SK-N-SH treated with all-trans-retinoic acid at 6 μM for 48 hours (cell line): Measurements from ENCODE around the gene RTN4RL1.

ENCODE experiments used
- ATAC-seq: fragments of 200-7000 bp; cut with Tn5 transposase; 3 replicates; pipeline ENCODE4 v1.9.1; 2020; ENCODE audit warnings: mild to moderate bottlenecking, moderate library complexity
- ARNTL ChIP-seq: fragments of 450-650 bp; formaldehyde crosslinking; IDR thresholded peaks from 2 replicates; pipeline ENCODE4 v1.5.0; 2020; ENCODE audit warnings: low read depth, mild to moderate bottlenecking, moderate library complexity, borderline replicate concordance
- BACH2 ChIP-seq: fragments of 250-450 bp; sonication (Bioruptor Pico); IDR thresholded peaks from 2 replicates; pipeline ENCODE4 v1.9.0; 2021; ENCODE audit warnings: mild to moderate bottlenecking, borderline replicate concordance
- CREB5 ChIP-seq: fragments of 250-450 bp; sonication (Bioruptor Pico); IDR thresholded peaks from 2 replicates; pipeline ENCODE4 v1.5.1; 2020; ENCODE audit warnings: low read depth, mild to moderate bottlenecking, moderate library complexity
- CSDC2 ChIP-seq: fragments of 250-450 bp; sonication (Bioruptor Pico); IDR thresholded peaks from 2 replicates; pipeline ENCODE4 v1.5.0; 2020; ENCODE audit warnings: mild to moderate bottlenecking, moderate library complexity
- ESRRG ChIP-seq: fragments of 250-450 bp; sonication (Bioruptor Pico); IDR thresholded peaks from 2 replicates; pipeline ENCODE4 v1.6.1; 2021; ENCODE audit warnings: mild to moderate bottlenecking
- GLIS3 ChIP-seq: fragments of 250-450 bp; sonication (Bioruptor Pico); IDR thresholded peaks from 2 replicates; pipeline ENCODE4 v1.5.0; 2020; ENCODE audit warnings: mild to moderate bottlenecking, moderate library complexity
- ISL1 ChIP-seq: fragments of 250-450 bp; sonication (Bioruptor Pico); IDR thresholded peaks from 2 replicates; pipeline ENCODE4 v2.1.2; 2022; ENCODE audit warnings: mild to moderate bottlenecking, moderate library complexity
- OSR1 ChIP-seq: fragments of 250-450 bp; sonication (Bioruptor Pico); IDR thresholded peaks from 2 replicates; pipeline ENCODE4 v1.8.0; 2022; ENCODE audit warnings: moderate library complexity, mild to moderate bottlenecking, inconsistent platforms
- PPARA ChIP-seq: fragments of 250-450 bp; sonication (Bioruptor Pico); IDR thresholded peaks from 2 replicates; pipeline ENCODE4 v1.5.0; 2020; ENCODE audit warnings: mild to moderate bottlenecking, borderline replicate concordance
- RARB ChIP-seq: fragments of 250-450 bp; sonication (Bioruptor Pico); IDR thresholded peaks from 2 replicates; pipeline ENCODE4 v1.8.0; 2021; ENCODE audit warnings: mild to moderate bottlenecking, moderate library complexity
- SNAI2 ChIP-seq: fragments of 250-450 bp; sonication (Bioruptor Pico); IDR thresholded peaks from 2 replicates; pipeline ENCODE4 v1.5.0; 2020; ENCODE audit warnings: mild to moderate bottlenecking, moderate library complexity
- TOX ChIP-seq: fragments of 250-450 bp; sonication (Bioruptor Pico); IDR thresholded peaks from 2 replicates; pipeline ENCODE4 v1.8.0; 2021; ENCODE audit warnings: mild to moderate bottlenecking, moderate library complexity, borderline replicate concordance
- TSHZ2 ChIP-seq: fragments of 250-450 bp; sonication (Bioruptor Pico); IDR thresholded peaks from 2 replicates; pipeline ENCODE4 v1.5.0; 2020; ENCODE audit warnings: mild to moderate bottlenecking, moderate library complexity
- ZFP3 ChIP-seq: fragments of 250-450 bp; sonication (Bioruptor Pico); IDR thresholded peaks from 2 replicates; pipeline ENCODE4 v1.5.0; 2020; ENCODE audit warnings: mild to moderate bottlenecking, moderate library complexity
- ZFP30 ChIP-seq: fragments of 450-650 bp; formaldehyde crosslinking; IDR thresholded peaks from 2 replicates; pipeline ENCODE4 v1.5.0; 2022; ENCODE audit warnings: mild to moderate bottlenecking, moderate library complexity
- ZNF565 ChIP-seq: fragments of 450-650 bp; formaldehyde crosslinking; conservative IDR thresholded peaks from 2 replicates; pipeline ENCODE4 v1.5.0; 2020; ENCODE audit warnings: low read depth, mild to moderate bottlenecking, moderate library complexity
- ZNF70 ChIP-seq: fragments of 450-650 bp; formaldehyde crosslinking; IDR thresholded peaks from 2 replicates; pipeline ENCODE4 v1.5.0; 2020; ENCODE audit warnings: mild to moderate bottlenecking, moderate library complexity
- ZNF8 ChIP-seq: fragments of 450-650 bp; formaldehyde crosslinking; IDR thresholded peaks from 2 replicates; pipeline ENCODE4 v1.5.0; 2020; ENCODE audit warnings: mild to moderate bottlenecking, moderate library complexity
- TF ChIP-seq, protein P1 (sequence below): fragments of 250-450 bp; sonication (Bioruptor Pico); IDR thresholded peaks from 2 replicates; pipeline ENCODE4 v1.8.0; 2020; ENCODE audit warnings: mild to moderate bottlenecking, moderate library complexity, borderline replicate concordance
- TF ChIP-seq, protein P2 (sequence below): fragments of 250-450 bp; sonication (Bioruptor Pico); IDR thresholded peaks from 2 replicates; pipeline ENCODE4 v1.5.1; 2021; ENCODE audit warnings: mild to moderate bottlenecking, moderate library complexity

The RTN4RL1 gene

GRCh38 chr17:2068031-2068518, 42.9 kb upstream of the RTN4RL1 start:
- peak; percentile 40 for ATAC-seq
- TF ChIP-seq CSDC2 (CRISPR knock-in tag) = no peak
- TF ChIP-seq, protein P1, sequence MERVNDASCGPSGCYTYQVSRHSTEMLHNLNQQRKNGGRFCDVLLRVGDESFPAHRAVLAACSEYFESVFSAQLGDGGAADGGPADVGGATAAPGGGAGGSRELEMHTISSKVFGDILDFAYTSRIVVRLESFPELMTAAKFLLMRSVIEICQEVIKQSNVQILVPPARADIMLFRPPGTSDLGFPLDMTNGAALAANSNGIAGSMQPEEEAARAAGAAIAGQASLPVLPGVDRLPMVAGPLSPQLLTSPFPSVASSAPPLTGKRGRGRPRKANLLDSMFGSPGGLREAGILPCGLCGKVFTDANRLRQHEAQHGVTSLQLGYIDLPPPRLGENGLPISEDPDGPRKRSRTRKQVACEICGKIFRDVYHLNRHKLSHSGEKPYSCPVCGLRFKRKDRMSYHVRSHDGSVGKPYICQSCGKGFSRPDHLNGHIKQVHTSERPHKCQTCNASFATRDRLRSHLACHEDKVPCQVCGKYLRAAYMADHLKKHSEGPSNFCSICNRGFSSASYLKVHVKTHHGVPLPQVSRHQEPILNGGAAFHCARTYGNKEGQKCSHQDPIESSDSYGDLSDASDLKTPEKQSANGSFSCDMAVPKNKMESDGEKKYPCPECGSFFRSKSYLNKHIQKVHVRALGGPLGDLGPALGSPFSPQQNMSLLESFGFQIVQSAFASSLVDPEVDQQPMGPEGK = no peak
- TF ChIP-seq PPARA = no peak
- TF ChIP-seq ZNF565 (CRISPR knock-in tag) = no peak
- no peak for TF ChIP-seq ZNF70 (CRISPR knock-in tag)
- TF ChIP-seq BACH2 (CRISPR knock-in tag) = no peak
- TF ChIP-seq, protein P2, sequence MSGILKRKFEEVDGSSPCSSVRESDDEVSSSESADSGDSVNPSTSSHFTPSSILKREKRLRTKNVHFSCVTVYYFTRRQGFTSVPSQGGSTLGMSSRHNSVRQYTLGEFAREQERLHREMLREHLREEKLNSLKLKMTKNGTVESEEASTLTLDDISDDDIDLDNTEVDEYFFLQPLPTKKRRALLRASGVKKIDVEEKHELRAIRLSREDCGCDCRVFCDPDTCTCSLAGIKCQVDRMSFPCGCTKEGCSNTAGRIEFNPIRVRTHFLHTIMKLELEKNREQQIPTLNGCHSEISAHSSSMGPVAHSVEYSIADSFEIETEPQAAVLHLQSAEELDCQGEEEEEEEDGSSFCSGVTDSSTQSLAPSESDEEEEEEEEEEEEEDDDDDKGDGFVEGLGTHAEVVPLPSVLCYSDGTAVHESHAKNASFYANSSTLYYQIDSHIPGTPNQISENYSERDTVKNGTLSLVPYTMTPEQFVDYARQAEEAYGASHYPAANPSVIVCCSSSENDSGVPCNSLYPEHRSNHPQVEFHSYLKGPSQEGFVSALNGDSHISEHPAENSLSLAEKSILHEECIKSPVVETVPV = no peak
- TF ChIP-seq SNAI2 = no peak
- TF ChIP-seq GLIS3 (CRISPR knock-in tag) = no peak
- no peak for TF ChIP-seq CREB5 (CRISPR knock-in tag)
- no peak for TF ChIP-seq ISL1 (CRISPR knock-in tag)
- TF ChIP-seq ZFP30 (CRISPR knock-in tag) = no peak
- no peak for TF ChIP-seq OSR1 (CRISPR knock-in tag)

- TF ChIP-seq ZNF8 (CRISPR knock-in tag) (no peak), ISL1 (CRISPR knock-in tag) (no peak), BACH2 (CRISPR knock-in tag) (no peak), RARB (CRISPR knock-in tag) (no peak), OSR1 (CRISPR knock-in tag) (no peak), ZNF70 (CRISPR knock-in tag) (no peak), TOX (CRISPR knock-in tag) (no peak), PPARA (no peak), ZFP30 (CRISPR knock-in tag) (no peak)
- no peak for ATAC-seq
Observed at GRCh38 chr17:2067608-2068024, 42.5 kb upstream of the RTN4RL1 start.

GRCh38 chr17:2067048-2067561, 42.0 kb upstream of the RTN4RL1 start:
- TF ChIP-seq SNAI2 (no peak), ESRRG (CRISPR knock-in tag) (no peak), ARNTL (CRISPR knock-in tag) (no peak), TSHZ2 (CRISPR knock-in tag) (no peak), RARB (CRISPR knock-in tag) (no peak), OSR1 (CRISPR knock-in tag) (no peak), TOX (CRISPR knock-in tag) (no peak), CREB5 (CRISPR knock-in tag) (no peak), ZFP3 (CRISPR knock-in tag) (no peak)
- TF ChIP-seq, protein P2 = no peak
- no peak for ATAC-seq
